GM12874 (cell line): ENCODE measurements around the gene ANKRD60.

ENCODE experiments used
- CTCF ChIP-seq: IDR thresholded peaks from 2 replicates; pipeline ENCODE4 v1.5.1; 2011; ENCODE audit warnings: low read depth, mild to moderate bottlenecking, control low read depth, low read length, moderate library complexity; ENCODE audit not compliant: insufficient read depth

ANKRD60 gene

GRCh38 chr20:58218665-58219341, 9.7 kb downstream of the ANKRD60 start:
- TF ChIP-seq CTCF: no peak

- TF ChIP-seq CTCF: no peak
Observed at GRCh38 chr20:58216334-58216733, 12.1 kb downstream of the ANKRD60 start.

GRCh38 chr20:58215116-58215515, 13.3 kb downstream of the ANKRD60 start:
- TF ChIP-seq CTCF: no peak

GRCh38 chr20:58214310-58214709, 14.1 kb downstream of the ANKRD60 start:
- TF ChIP-seq CTCF: no peak

- no peak for TF ChIP-seq CTCF
Observed at GRCh38 chr20:58213716-58214115, 14.7 kb downstream of the ANKRD60 start.

GRCh38 chr20:58213121-58213520, 15.3 kb downstream of the ANKRD60 start:
- TF ChIP-seq CTCF: no peak

GRCh38 chr20:58212636-58213035, 15.8 kb downstream of the ANKRD60 start:
- TF ChIP-seq CTCF: no peak
